ENCODE data around the gene TRPV6.

Gene TRPV6

DNA sequence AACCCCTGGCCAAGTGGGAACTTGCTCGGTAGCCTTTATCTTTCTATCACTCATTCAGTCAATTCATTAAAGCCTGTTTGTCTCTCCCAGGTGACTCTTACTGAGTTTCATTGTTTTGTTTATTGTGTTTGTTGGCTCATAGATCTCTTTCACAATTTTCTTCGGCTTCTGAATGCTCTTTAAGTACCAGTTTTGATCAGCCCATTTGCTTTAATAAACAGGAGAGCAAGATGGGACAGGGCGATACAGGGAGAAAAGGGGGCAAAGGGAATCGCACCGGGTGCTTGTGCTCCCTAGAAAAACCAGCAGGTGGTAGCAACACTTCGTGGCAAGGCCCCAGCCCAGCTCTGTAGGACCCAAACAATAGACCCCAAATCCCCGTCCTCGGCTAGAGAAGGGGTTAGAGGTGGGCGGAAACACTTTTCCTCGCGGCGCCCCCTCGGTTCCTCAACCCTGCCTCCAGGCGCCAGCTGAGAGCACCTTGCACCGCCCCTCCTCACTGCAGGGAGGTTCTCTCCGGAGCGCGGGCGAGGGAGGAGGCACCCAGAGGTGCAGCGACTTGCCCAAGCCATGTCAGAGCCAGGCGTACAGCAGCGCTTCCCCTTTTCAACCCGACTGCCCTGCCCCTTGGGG is 31.7 kb downstream of the TRPV6 start:
- peak; percentile 77 for DNase-seq (ENCODE audit: low spot score)

DNA sequence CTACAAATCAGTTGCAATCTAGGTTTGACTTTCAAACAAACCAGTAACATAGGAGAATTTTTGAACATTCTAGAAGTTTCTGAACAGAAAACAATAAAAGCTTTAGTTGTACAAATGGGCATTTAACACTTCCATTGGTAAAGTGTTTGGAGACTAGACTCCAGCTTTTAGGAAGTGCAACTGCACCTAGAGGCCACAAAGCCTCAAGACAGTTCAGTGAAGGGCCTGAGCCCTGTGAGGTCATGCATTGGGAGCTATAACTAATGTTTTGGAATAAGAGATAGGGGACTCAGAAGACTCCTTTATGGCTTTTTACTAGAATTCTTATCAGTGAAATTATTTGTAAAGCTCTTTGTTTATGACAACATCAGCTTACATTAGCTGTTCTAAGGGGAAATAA is 33.6 kb downstream of the TRPV6 start:
- no peak for DNase-seq (ENCODE audit: low spot score)

DNA sequence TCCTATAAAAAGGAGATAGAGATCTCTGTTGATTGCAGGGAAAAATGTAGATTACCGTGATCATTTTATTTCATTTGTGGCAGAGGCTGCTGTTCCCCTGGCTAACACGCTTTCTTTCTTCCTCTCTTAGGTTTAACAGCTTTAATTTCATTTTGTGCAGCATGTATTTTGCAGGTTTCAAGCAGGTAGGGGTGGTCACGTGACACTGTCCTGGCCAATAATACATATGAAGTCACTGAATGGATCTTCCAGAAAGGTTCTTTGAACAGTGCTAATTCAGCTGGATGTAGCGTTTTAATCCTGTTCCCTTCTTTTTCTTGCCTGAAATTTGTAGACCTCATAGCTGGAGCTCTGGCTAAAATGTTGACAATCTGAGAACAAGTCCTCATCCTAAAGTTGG is 34.3 kb downstream of the TRPV6 start:
- DNase-seq (ENCODE audit: low spot score), result no peak

- no peak for DNase-seq (ENCODE audit: low spot score)
Observed at GRCh38 chr7:142847353-142847752, 38.2 kb downstream of the TRPV6 start.

GRCh38 chr7:142842251-142842766 is 43.2 kb downstream of the TRPV6 start:
- no peak for DNase-seq (ENCODE audit: low spot score)

- DNase-seq (ENCODE audit: low spot score), result no peak
Observed at GRCh38 chr7:142838461-142839213, 46.9 kb downstream of the TRPV6 start.

DNA sequence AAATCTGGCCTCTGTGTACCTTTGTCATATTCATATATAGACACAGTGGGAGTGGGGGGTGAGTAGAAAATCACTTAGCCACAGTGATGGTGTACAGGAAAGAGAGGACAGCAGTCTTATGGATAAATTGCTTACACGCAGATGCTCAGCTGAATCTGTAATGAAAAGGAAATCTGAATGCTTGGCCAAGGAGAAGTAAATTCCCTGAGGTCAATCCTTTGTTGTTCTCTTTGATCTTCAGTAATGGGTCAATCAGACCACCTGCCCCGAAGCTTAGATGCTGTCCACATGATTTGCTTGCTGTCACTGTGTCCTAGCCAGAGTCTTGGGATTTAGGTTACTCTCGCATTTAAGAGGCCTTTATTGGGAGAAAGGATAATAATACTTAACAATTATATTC is 49.1 kb downstream of the TRPV6 start:
- DNase-seq (ENCODE audit: low spot score), result no peak

DNA sequence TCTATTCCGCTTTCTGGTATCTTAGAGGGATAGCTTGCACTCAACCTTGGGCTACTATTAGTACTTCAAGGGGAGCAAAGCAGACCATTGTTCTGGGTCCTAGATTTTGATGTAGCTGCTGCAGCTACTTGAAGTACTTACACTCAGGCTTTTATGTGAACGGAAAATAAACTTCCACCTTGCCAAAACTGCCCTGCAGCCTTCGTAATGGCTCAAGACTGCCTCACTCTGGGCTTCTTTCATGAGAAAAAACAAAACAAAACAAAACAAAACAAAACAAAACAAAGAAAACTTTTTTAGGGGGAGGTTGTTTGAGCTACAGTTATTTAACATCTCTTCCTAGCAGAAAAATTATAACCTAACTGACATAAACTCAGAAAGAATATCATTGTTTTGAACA is 50.1 kb downstream of the TRPV6 start:
- no peak for DNase-seq (ENCODE audit: low spot score)

DNA sequence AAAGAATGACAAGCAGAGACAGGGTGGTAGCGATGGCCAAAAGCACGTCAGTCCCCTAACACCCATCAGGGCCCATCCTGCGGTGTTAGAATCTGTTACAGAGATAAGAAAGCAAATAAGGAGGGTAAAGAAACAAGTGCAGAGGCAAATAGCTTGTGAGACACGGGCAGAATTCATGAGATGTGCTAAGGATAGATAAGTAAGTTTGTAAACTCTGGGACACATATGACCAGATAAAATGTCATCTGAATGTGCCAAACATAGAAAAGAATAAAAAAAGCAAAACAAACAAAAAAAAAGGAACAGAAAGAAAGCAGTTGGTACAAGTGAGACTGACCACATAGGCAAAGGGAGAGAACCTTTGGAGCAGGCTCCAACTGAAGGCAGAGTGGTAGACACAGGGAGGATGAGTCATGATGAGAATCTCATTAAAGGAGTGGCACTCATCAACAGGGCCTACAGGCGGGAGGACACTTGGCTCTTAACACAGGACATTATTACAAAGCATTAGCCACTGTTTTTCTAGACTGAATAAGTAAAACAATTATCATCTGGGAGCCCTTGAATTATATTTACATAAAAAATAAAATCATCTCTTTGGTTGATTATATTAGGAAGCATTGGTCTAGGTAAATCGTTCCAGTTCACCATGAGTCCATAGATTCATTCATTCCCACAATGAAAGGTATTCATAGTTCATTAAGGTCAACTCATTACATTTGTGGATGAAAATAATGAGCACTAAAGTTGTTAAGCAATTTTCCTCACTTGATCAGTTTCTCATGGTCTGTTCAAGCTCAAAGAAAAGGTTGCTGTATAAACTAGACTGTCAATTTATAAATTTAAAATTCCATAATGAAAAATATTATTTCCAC is 52.1 kb downstream of the TRPV6 start:
- no peak for DNase-seq (ENCODE audit: low spot score)

DNA sequence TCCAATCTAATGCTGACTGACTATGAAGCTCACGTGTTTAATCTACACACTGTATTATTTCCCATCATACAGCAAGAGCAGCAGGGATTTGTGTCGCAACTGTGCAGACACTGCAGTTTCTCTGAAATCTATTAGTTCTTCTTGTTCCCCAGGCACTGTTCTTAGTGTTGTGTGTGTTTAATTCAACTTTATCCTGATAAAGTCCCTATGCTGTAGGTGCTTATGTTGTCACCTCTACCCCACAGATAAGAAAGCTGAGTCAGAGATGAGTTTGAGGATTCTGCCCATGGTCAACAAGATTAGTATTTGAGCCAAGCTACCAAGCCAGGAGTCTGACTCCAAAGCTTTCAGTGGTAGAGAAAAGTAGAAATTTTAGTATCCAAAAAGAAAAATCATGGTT is 53.1 kb downstream of the TRPV6 start:
- DNase-seq (ENCODE audit: low spot score), result no peak

DNA sequence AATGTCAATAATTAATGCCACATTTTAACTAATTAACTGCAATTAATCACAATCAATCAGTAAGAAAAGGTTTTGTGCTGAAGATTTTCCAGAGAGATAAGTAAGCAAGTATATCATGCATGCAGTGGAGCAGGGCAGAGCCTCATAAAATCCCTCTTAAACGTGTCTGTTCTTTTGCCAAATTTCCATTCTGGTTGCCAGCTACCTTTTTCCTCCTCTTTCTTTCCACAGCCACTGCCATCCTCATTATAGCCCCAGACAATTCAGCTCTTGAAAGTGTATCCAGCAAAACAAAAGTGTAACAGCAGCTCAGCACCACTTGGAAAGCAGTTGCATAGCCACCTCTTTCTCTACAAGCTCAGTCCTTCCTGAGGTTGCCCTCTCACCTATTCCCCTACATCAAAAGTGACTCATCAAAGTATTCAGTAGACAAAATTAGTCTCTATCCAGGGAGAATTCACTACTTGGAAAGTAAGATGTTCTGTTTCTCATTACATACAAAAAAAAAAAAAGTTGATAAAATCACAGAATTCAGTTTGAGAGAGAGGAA is 57.5 kb downstream of the TRPV6 start:
- no peak for DNase-seq (ENCODE audit: low spot score)

- no peak for DNase-seq (ENCODE audit: low spot score)
Observed at GRCh38 chr7:142822714-142823113, 62.8 kb downstream of the TRPV6 start.

Data from GM03348 (cell line).